ENCODE results near the gene TRPC1.

The TRPC1 gene

GRCh38 chr3:142837526-142837925, 113.7 kb downstream of the TRPC1 start:
- DNase-seq (ENCODE audit: low read depth in 1 of 2, low spot score in 1 of 2) = no peak

GRCh38 chr3:142839831-142840230, 116.0 kb downstream of the TRPC1 start:
- no peak for DNase-seq (ENCODE audit: low read depth in 1 of 2, low spot score in 1 of 2)

DNA sequence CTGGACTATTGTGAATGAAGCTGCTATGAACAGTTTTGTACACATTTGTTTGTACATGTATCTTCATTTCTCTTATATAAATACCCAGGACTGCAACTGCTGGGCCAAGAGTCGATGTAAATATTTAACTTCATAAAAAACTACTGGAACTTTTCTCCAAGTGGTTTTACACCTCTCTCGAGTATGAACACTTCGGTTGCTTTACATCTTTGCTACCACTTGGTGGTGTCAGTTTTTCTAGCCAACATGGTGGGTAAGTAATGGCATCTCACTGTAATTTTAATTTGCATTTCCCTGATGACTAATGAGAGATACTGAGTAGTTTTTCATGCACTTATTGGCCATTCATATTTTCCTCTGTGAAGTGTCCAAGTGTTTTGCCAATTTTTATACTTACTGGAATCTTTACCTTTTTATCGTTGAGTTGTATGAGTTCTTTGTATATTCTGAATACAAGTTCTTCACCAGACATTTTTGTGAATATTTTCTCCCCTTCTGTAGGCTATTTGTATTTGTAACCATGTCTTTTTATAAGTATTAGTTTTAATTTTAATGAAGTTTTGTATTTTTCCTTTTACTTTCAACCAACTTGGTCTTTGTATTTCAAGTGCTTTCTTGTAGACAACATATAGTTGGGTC, 120.6 kb downstream of the TRPC1 start:
- DNase-seq (ENCODE audit: low read depth in 1 of 2, low spot score in 1 of 2) = no peak

GRCh38 chr3:142846779-142847577, 123.1 kb downstream of the TRPC1 start:
- DNase-seq (ENCODE audit: low read depth in 1 of 2, low spot score in 1 of 2) = no peak

GRCh38 chr3:142849148-142849547, 125.3 kb downstream of the TRPC1 start:
- DNase-seq (ENCODE audit: low read depth in 1 of 2, low spot score in 1 of 2) = no peak

DNA sequence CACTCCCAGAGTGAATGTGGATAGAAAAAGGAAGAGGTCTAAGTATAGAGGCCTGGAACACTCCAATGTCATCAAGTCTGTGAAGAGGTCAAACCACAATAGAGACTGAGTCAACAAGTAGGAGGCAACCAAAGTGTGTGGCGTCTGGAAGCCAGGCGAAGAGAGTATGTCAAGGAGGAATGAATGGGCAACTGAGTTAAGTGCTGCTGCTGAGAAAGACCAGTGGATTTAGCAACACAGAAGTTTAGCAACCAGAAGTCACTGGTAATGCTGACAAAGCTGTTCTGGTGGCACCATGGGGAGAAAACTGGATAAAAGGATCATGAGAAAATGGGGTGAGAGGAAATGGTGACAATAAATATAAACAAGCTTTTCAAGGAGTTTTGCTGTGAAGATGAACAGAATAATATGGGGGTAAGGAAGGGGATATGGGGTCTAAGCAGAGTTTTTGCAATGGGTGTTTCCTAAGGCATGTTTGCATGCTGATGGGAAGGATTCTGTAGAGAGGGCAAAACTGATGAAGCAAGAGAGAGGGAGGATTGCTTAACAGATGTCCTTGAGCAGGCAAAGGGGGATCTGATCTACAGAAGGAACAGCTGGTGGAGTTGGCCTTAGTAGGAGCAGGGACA, 126.7 kb downstream of the TRPC1 start:
- no peak for DNase-seq (ENCODE audit: low read depth in 1 of 2, low spot score in 1 of 2)

GRCh38 chr3:142852009-142852408, 128.2 kb downstream of the TRPC1 start:
- no peak for DNase-seq (ENCODE audit: low read depth in 1 of 2, low spot score in 1 of 2)

- DNase-seq (ENCODE audit: low read depth in 1 of 2, low spot score in 1 of 2) = no peak
Observed at GRCh38 chr3:142853270-142854168, 129.7 kb downstream of the TRPC1 start.

DNA sequence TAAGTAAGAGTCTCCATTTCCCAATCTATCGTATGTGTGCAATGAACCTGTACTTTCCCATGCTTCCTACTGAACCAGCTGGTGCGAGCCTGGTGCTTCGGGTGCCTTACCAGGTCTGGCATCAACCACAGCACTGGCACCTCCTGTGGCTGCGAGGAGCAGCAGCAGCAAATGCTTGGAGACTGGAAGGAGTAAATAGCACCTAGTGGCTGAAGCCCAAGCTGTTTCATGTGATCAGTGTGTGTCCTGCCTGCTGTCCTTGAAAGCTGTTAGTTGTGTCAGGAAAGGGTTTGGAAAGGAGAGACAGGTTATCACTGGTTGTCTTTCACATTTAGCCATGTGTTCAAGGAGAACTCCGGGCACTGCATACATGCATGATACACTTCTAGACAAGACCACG, 133.2 kb downstream of the TRPC1 start:
- DNase-seq (ENCODE audit: low read depth in 1 of 2, low spot score in 1 of 2) = no peak

Data from activated T-helper 1 cell treated with anti-CD3 and anti-CD28 coated beads, Interleukin-2, amount 50 U/mL, for 16 hours (primary cell).